Activated CD8-positive, alpha-beta memory T cell treated with anti-CD3 and anti-CD28 coated beads, Interleukin-2, amount 50 U/mL, for 24 hours (primary cell): ENCODE data around the gene RHOJ.

ENCODE experiments used
- DNase-seq: peaks from one replicate; pipeline ENCODE4 v3.0.0-alpha.2; 2020; ENCODE audit errors: extremely low read depth

The RHOJ gene

GRCh38 chr14:63205866-63206265 lies 1.6 kb downstream of the RHOJ start:
- DNase-seq: no peak

GRCh38 chr14:63209160-63209559 lies 4.9 kb downstream of the RHOJ start:
- DNase-seq: no peak

GRCh38 chr14:63210812-63211211 lies 6.6 kb downstream of the RHOJ start:
- no peak for DNase-seq

- no peak for DNase-seq
Observed at GRCh38 chr14:63212209-63212608, 8.0 kb downstream of the RHOJ start.

- DNase-seq: no peak
Observed at GRCh38 chr14:63212776-63213500, 8.7 kb downstream of the RHOJ start.

- no peak for DNase-seq
Observed at GRCh38 chr14:63214417-63215196, 10.4 kb downstream of the RHOJ start.

GRCh38 chr14:63220526-63220925 lies 16.3 kb downstream of the RHOJ start:
- no peak for DNase-seq

- no peak for DNase-seq
Observed at GRCh38 chr14:63223596-63223995, 19.4 kb downstream of the RHOJ start.

- DNase-seq: no peak
Observed at GRCh38 chr14:63224196-63224595, 20.0 kb downstream of the RHOJ start.

GRCh38 chr14:63228217-63228616 lies 24.0 kb downstream of the RHOJ start:
- DNase-seq: no peak

- no peak for DNase-seq
Observed at GRCh38 chr14:63229330-63230059, 25.3 kb downstream of the RHOJ start.

GRCh38 chr14:63231766-63232165 lies 27.5 kb downstream of the RHOJ start:
- DNase-seq: no peak

GRCh38 chr14:63237791-63238190 lies 33.5 kb downstream of the RHOJ start:
- DNase-seq: no peak

GRCh38 chr14:63240221-63240620 lies 36.0 kb downstream of the RHOJ start:
- no peak for DNase-seq

GRCh38 chr14:63241096-63241495 lies 36.9 kb downstream of the RHOJ start:
- DNase-seq: no peak

GRCh38 chr14:63243646-63244045 lies 39.4 kb downstream of the RHOJ start:
- DNase-seq: no peak

- DNase-seq: no peak
Observed at GRCh38 chr14:63245893-63246292, 41.6 kb downstream of the RHOJ start.

GRCh38 chr14:63248211-63248610 lies 44.0 kb downstream of the RHOJ start:
- DNase-seq: no peak

GRCh38 chr14:63249092-63249491 lies 44.8 kb downstream of the RHOJ start:
- no peak for DNase-seq

GRCh38 chr14:63257299-63257698 lies 53.1 kb downstream of the RHOJ start:
- no peak for DNase-seq

- no peak for DNase-seq
Observed at GRCh38 chr14:63262446-63262845, 58.2 kb downstream of the RHOJ start.

GRCh38 chr14:63266106-63266505 lies 61.9 kb downstream of the RHOJ start:
- no peak for DNase-seq

GRCh38 chr14:63267171-63267570 lies 62.9 kb downstream of the RHOJ start:
- DNase-seq: no peak
